Measurements from ENCODE around the gene LAMP1. TPM values are rescaled to one million over a fixed set of nuclear protein-coding genes. Genes with fewer than 3 reads are reported as not detected.

Gene LAMP1
- total and polyA plus RNA-seq, 2 of the 4 experiments (the other 2 are of a cell fraction): 60.6 to 229 TPM

DNA sequence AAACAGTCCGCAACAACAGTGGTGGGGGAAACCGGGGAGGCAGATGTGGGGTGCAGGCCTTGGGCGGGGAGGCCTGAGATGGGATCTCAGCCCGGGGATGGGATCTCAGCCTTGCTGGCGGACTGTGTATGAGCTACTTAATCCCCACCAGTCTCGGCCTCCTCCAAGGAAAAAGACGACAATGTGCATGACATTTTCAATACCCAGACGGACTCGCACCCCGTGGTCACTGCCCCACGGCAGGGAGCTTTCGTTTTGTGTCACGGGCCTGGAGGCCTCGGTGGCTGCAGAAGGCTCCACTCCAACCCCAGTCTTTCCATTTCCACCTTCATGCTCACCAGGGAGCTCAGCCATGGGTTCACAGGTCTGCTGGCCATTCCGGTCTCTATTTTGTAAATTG, 41.4 kb downstream of the LAMP1 start:
- H2AFZ ChIP-seq (replicated peaks; ENCODE audit: low read length, poor library complexity): no peak overlapping the region
- H3K4me3 ChIP-seq (ENCODE audit: insufficient read depth, low read depth, low read length): no peak overlapping the region
- no TSS peak for BruUV-seq (replicated peaks)
- no peak overlapping the region for H2BK5ac ChIP-seq (ENCODE audit: low read depth, low read length, poor library complexity, severe bottlenecking)
- no peak overlapping the region for H2AK5ac ChIP-seq (ENCODE audit: low read depth, low read length)
- H2AK9ac ChIP-seq (replicated peaks; ENCODE audit: low read depth, low read length, poor library complexity): no peak overlapping the region
- dilution Hi-C loops (cut with HindIII; ENCODE audit: low sequenced_read_pairs, unreplicated experiment): no loop called here
- in situ Hi-C loops (cut with MboI; ENCODE audit: low sequenced_read_pairs): no loop called here
- no peak overlapping the region for H4K91ac ChIP-seq (ENCODE audit: insufficient read depth, low read depth, low read length)
- H3K18ac ChIP-seq (ENCODE audit: low read depth, low read length): no peak overlapping the region
- H3K4ac ChIP-seq (ENCODE audit: low read depth, low read length): no peak overlapping the region
- H3K9me1 ChIP-seq (ENCODE audit: insufficient read depth, low read length): no peaks in the 10 kb centered on the region
- H2BK15ac ChIP-seq (ENCODE audit: low read depth, low read length): no peak overlapping the region
- no peaks in the 10 kb centered on the region for H3K9me3 ChIP-seq (ENCODE audit: control insufficient read depth, insufficient read depth, low read length)
- ATAC-seq (ENCODE audit: low read depth) (no peak), DNase-seq (no peak)
- H2BK20ac ChIP-seq (ENCODE audit: low read depth, low read length): no peak overlapping the region
- no peaks in the 10 kb centered on the region for H4K20me1 ChIP-seq (ENCODE audit: insufficient read depth, low read length)
- no peak overlapping the region for H4K8ac ChIP-seq (ENCODE audit: low read depth in 2 of 2, low read length in 2 of 2)
- CTCF ChIA-PET: no interaction called here
- H3K14ac ChIP-seq (replicated peaks; ENCODE audit: low read depth, low read length): no peak overlapping the region
- no peaks in the 10 kb centered on the region for H3K79me1 ChIP-seq (ENCODE audit: low read depth in 1 of 2, low read length in 2 of 2)
- H2BK120ac ChIP-seq (ENCODE audit: low read depth, low read length): no peak overlapping the region
- 86% methylated on average over 11 of the region's 15 CpGs; no CpG with 5 or more reads in 1 of the 2 experiments for WGBS, 2 experiments (ENCODE audit: extremely low coverage in 2 of 2, insufficient read length in 1 of 2)
- POLR2A ChIA-PET (ENCODE audit: unreplicated experiment): interaction anchor here (0.6 kb wide), 1 partner anchor 401 kb away, joined by 3 read pairs; no protein-coding TSS in a partner anchor
- no peak overlapping the region for H3K4me2 ChIP-seq (ENCODE audit: low read depth, low read length)
- H3K27me3 ChIP-seq (ENCODE audit: control insufficient read depth, insufficient read depth, low read length): peaks cover 2% of the 10 kb centered on the region; the same call in 1 of the 2 replicates
- H3K36me3 ChIP-seq (ENCODE audit: control insufficient read depth, insufficient read depth, low read length): no peaks in the 10 kb centered on the region
- H4K5ac ChIP-seq (ENCODE audit: low read depth, low read length): no peak overlapping the region
- H3K23ac ChIP-seq (ENCODE audit: low read depth, low read length): no peak overlapping the region
- TF ChIP-seq, protein P1, sequence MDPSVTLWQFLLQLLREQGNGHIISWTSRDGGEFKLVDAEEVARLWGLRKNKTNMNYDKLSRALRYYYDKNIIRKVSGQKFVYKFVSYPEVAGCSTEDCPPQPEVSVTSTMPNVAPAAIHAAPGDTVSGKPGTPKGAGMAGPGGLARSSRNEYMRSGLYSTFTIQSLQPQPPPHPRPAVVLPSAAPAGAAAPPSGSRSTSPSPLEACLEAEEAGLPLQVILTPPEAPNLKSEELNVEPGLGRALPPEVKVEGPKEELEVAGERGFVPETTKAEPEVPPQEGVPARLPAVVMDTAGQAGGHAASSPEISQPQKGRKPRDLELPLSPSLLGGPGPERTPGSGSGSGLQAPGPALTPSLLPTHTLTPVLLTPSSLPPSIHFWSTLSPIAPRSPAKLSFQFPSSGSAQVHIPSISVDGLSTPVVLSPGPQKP (IDR thresholded peaks at IDR 0.05; ENCODE audit: borderline replicate concordance, low read depth, low read length): no peak
- TF ChIP-seq RAD21 (IDR thresholded peaks at IDR 0.05; ENCODE audit: low read length): no peak
- TF ChIP-seq, protein P2, sequence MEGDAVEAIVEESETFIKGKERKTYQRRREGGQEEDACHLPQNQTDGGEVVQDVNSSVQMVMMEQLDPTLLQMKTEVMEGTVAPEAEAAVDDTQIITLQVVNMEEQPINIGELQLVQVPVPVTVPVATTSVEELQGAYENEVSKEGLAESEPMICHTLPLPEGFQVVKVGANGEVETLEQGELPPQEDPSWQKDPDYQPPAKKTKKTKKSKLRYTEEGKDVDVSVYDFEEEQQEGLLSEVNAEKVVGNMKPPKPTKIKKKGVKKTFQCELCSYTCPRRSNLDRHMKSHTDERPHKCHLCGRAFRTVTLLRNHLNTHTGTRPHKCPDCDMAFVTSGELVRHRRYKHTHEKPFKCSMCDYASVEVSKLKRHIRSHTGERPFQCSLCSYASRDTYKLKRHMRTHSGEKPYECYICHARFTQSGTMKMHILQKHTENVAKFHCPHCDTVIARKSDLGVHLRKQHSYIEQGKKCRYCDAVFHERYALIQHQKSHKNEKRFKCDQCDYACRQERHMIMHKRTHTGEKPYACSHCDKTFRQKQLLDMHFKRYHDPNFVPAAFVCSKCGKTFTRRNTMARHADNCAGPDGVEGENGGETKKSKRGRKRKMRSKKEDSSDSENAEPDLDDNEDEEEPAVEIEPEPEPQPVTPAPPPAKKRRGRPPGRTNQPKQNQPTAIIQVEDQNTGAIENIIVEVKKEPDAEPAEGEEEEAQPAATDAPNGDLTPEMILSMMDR (conservative IDR thresholded peaks at IDR 0.05; ENCODE audit: low read depth, low read length): no peak
- TF ChIP-seq POLR2A (IDR thresholded peaks at IDR 0.05; ENCODE audit: low read depth, low read length): no peak
- no peak for TF ChIP-seq CEBPB (IDR thresholded peaks at IDR 0.05; ENCODE audit: low read depth, low read length)
- no peak for TF ChIP-seq SMC3 (IDR thresholded peaks at IDR 0.05; ENCODE audit: low read depth, low read length)
- no peak for TF ChIP-seq RCOR1 (IDR thresholded peaks at IDR 0.05; ENCODE audit: insufficient replicate concordance, low read length)
- no peak overlapping the region for H3K27ac ChIP-seq (ENCODE audit: insufficient read depth, low read length)
- no peak overlapping the region for H3K9ac ChIP-seq (ENCODE audit: low read depth, low read length)
- no peaks in the 10 kb centered on the region for H3K4me1 ChIP-seq (ENCODE audit: control insufficient read depth, insufficient read depth, low read length)
- H3K56ac ChIP-seq (ENCODE audit: extremely low read depth, insufficient read depth, low read length): no peak overlapping the region
- intact Hi-C loops (cut with micrococcal nuclease): no loop called here
